HL-60 (cell line): ENCODE data around the gene AMFR.
A peak's percentile ranks its signal among the peaks of the same experiment; 100 is the strongest.

Experiments
- DNase-seq, 2 experiments: peaks; one replicate each; pipeline ENCODE4 v3.0.0-alpha.2; 2010 to 2020; ENCODE audit warnings: low read depth in 1 of 2, low spot score in 1 of 2
- H3K27ac ChIP-seq: fragments of 250-450 bp; sonication (Bioruptor Pico); replicated peaks from 2 replicates; pipeline ENCODE4 v1.5.1; 2020; ENCODE audit warnings: mild to moderate bottlenecking, moderate library complexity
- H3K27me3 ChIP-seq: fragments of 250-450 bp; sonication (Bioruptor Pico); 2 replicates; pipeline ENCODE4 v1.5.1; 2021; ENCODE audit warnings: mild to moderate bottlenecking, moderate library complexity; ENCODE audit not compliant: insufficient read depth, poor library complexity, severe bottlenecking
- H3K4me3 ChIP-seq: replicated peaks from 2 replicates; pipeline ENCODE4 v1.5.1; 2011; ENCODE audit warnings: mild to moderate bottlenecking, control low read depth, low read length; ENCODE audit not compliant: insufficient read depth
- GABPA ChIP-seq: IDR thresholded peaks from 2 replicates; pipeline ENCODE4 v1.6.1; 2012; ENCODE audit warnings: low read depth
- POLR2AphosphoS5 ChIP-seq: IDR thresholded peaks from 2 replicates; pipeline ENCODE4 v1.6.1; 2012; ENCODE audit warnings: low read depth
- SPI1 ChIP-seq: IDR thresholded peaks from 2 replicates; pipeline ENCODE4 v1.6.1; 2012; ENCODE audit warnings: low read depth, mild to moderate bottlenecking, borderline replicate concordance
- long read RNA-seq: library from polyadenylated mRNA; unstranded; transcript quantifications from one replicate; pipeline ENCODE4 v2.0.0, GENCODE V29; 2020
- TF ChIP-seq, protein P1 (sequence below): IDR thresholded peaks from 2 replicates; pipeline ENCODE4 v1.6.1; 2012; ENCODE audit warnings: low read depth; ENCODE audit not compliant: insufficient replicate concordance
- TF ChIP-seq, protein P2 (sequence below): IDR thresholded peaks from one replicate; pipeline ENCODE4 v1.5.1; 2011; ENCODE audit warnings: low read length, control low read depth, inconsistent platforms; ENCODE audit not compliant: insufficient read depth

AMFR gene
- long read RNA-seq, partial matches to known transcripts: 1 of 4 reads
- long read RNA-seq, other reads (novel, unspliced or antisense): 0 of 4 reads

DNA sequence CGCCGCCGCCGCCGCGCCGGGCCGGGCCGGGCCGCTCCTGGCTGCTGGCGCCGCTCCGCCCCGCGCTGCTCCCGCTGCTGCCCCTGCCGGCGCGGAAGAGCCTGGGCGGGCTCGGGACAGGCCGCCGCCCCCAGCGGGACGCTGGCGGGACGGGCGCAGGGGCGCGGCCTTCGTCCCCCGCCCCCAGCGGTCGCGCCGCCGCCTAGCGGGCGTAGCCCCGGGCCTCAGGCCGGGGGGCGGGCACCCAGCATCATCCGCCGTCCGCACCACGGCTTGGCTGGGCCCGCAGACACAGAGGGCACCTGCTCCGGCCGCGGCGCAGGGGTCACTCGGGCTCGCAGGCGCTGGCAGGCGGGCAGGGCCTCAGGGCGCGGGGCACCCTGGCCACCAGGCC lies at the start of gene AMFR:
AMFR (minus strand) TSS at position 107 of the 394 bp plus-strand sequence. CDS start 218 bp downstream, outside the sequence.
- peak; percentile 42 to 47 for DNase-seq
- TF ChIP-seq, protein P1, sequence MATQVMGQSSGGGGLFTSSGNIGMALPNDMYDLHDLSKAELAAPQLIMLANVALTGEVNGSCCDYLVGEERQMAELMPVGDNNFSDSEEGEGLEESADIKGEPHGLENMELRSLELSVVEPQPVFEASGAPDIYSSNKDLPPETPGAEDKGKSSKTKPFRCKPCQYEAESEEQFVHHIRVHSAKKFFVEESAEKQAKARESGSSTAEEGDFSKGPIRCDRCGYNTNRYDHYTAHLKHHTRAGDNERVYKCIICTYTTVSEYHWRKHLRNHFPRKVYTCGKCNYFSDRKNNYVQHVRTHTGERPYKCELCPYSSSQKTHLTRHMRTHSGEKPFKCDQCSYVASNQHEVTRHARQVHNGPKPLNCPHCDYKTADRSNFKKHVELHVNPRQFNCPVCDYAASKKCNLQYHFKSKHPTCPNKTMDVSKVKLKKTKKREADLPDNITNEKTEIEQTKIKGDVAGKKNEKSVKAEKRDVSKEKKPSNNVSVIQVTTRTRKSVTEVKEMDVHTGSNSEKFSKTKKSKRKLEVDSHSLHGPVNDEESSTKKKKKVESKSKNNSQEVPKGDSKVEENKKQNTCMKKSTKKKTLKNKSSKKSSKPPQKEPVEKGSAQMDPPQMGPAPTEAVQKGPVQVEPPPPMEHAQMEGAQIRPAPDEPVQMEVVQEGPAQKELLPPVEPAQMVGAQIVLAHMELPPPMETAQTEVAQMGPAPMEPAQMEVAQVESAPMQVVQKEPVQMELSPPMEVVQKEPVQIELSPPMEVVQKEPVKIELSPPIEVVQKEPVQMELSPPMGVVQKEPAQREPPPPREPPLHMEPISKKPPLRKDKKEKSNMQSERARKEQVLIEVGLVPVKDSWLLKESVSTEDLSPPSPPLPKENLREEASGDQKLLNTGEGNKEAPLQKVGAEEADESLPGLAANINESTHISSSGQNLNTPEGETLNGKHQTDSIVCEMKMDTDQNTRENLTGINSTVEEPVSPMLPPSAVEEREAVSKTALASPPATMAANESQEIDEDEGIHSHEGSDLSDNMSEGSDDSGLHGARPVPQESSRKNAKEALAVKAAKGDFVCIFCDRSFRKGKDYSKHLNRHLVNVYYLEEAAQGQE: no peak
- TF ChIP-seq, protein P2, sequence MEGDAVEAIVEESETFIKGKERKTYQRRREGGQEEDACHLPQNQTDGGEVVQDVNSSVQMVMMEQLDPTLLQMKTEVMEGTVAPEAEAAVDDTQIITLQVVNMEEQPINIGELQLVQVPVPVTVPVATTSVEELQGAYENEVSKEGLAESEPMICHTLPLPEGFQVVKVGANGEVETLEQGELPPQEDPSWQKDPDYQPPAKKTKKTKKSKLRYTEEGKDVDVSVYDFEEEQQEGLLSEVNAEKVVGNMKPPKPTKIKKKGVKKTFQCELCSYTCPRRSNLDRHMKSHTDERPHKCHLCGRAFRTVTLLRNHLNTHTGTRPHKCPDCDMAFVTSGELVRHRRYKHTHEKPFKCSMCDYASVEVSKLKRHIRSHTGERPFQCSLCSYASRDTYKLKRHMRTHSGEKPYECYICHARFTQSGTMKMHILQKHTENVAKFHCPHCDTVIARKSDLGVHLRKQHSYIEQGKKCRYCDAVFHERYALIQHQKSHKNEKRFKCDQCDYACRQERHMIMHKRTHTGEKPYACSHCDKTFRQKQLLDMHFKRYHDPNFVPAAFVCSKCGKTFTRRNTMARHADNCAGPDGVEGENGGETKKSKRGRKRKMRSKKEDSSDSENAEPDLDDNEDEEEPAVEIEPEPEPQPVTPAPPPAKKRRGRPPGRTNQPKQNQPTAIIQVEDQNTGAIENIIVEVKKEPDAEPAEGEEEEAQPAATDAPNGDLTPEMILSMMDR: no peak
- no peak for TF ChIP-seq GABPA
- TF ChIP-seq POLR2AphosphoS5: no peak
- no peak for TF ChIP-seq SPI1
- Histone ChIP-seq H3K27ac (no peak within 1 kb of the TSS), H3K4me3 (peak within 1 kb of the TSS; percentile 49), H3K27me3 (no peaks in the 10 kb centered on the region)

DNA sequence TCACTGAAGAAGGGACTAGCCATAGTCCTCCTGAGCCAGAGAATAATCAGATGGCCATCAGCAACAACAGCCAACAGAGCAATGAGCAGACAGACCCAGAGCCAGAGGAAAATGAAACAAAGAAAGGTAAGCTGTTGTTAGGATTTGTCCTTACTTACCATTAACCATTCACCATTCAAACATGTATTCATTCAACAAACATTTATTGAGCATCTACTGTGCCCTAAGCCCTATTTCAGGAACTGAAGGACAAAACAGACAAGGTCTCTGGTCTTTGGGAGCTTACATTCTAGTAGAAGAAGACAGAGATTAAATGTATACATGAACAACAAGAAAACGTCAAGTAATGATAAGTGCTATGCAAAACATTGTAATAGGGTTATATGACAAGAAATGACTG lies 45.3 kb upstream of the AMFR start:
- H3K27ac ChIP-seq: no peak overlapping the region
- DNase-seq: no peak
- no peak overlapping the region for H3K4me3 ChIP-seq
- no peaks in the 10 kb centered on the region for H3K27me3 ChIP-seq
- TF ChIP-seq, protein P2: no peak
- TF ChIP-seq GABPA (no peak), POLR2AphosphoS5 (no peak), SPI1 (no peak)
- TF ChIP-seq, protein P1: no peak

DNA sequence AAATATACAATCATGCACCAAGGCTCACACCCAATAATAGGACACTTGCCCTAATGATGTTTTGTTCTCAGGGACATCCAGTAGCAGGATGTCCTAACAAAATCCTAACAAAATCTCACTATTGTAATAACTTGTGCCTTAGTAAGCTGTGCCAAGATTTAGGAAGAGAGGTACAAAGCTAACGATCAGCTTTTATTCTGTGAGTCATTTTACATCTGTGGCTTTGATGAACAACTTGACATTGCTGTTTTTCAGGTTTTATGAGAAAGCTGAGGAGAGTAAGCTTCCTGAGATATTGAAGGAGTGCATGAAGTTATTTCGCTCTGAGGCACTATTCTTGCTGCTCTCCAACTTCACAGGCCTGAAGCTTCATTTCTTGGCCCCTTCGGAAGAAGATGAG lies 44.9 kb upstream of the AMFR start:
- Histone ChIP-seq H3K27ac (no peak overlapping the region), H3K27me3 (no peaks in the 10 kb centered on the region), H3K4me3 (no peak overlapping the region)
- no peak for DNase-seq
- TF ChIP-seq, protein P1: no peak
- TF ChIP-seq SPI1 (no peak), POLR2AphosphoS5 (no peak), GABPA (no peak)
- TF ChIP-seq, protein P2: no peak
